Astrocyte of the hippocampus (primary cell): ENCODE measurements around the gene RPE.

Source experiments
- DNase-seq: peaks from one replicate; pipeline ENCODE4 v3.0.0; 2011; ENCODE audit warnings: low read depth, low spot score

The RPE gene

DNA sequence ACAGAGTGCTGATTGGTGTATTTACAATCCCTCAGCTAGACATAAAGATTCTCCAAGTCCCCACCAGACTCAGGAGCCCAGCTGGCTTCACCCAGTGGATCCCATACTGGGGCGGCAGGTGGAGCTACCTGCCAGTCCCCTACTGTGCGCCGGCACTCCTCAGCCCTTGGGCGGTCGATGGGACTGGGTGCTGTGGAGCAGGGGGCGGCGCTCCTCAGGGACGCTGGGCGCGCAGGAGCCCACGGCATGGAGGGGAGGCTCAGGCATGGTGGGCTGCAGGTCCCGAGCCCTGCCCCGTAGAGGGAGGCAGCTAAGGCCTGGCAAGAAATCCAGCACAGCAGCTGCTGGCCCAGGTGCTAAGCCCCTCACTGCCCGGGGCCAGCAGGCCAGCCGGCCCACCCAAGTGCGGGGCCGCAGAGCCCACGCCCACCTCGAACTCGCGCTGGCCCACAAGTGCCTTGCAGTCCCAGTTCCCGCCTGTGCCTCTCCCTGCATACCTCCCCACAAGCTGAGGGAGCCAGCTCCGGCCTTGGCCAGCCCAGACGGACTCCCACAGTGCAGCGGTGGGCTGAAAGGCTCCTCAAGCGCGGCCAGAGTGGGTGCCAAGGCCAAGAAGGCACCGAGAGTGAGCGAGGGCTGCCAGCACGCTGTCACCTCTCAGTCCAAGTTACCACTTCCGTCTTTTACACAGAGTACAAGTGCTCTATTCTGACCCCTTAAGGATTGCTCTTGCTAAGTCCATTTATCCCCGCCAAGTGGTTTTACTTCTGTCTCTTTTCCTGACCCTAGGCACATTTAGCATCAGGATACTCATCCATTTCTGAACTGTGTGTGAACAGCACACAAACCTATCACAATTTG is 1.7 kb upstream of the RPE start:
- no peak for DNase-seq

DNA sequence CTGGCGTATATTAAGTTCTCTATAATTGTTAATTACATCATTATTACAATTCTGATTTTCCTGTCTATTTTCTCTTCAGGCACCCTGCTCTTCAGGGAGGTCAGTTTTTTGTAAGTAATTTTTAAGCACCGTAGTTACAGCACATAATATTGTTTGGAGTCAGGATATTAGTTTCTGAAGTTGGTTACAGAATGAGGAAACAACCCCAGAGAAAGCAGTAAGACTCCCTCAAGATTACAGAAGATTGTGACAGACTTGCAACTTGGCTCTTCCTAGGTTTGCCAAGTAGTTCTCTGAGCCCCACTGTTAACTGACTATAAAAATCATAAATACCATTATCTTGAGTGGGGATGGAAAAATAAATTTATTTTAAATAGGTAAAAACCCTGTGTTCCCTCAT is 921 bp downstream of the RPE start:
- no peak for DNase-seq

DNA sequence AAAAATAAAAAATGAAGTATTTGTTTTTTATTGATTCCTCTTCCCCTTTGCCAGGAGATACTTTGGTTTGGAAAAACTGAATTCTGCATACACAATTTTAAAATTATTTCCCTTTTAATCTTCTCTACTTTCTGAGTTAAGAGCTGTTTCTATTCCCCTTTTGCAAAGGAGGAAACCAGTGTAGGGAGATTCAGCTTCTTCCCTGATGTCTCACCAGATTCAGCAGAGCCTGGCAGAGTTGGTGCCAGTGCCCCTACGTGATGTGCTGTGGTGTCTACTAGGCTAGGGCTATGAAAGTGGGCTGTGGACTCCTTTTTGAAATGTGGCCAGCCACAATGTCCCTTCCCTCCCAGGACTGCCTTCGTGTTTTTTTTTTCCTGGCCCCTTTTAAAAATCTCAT is 2.4 kb downstream of the RPE start:
- DNase-seq: no peak

DNA sequence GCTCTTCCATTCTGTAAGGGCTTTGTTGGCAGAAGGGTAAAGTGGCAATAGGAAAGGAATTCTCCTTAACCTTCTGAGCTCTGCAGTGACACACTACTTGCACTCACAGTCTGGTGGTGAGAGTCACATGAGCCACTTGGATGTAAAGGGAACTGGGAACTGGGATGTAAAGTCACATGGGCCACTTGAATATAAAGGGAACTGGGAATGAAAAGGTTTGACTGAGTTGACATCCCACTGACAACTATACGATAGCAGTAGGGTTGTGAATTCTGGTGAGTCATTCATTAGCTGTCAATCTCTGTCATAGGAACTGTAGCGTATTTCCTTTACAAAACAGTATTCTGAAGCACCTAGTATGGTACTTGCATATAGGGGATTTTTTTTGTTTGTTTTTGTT is 5.5 kb downstream of the RPE start:
- DNase-seq: peak; percentile 32

DNA sequence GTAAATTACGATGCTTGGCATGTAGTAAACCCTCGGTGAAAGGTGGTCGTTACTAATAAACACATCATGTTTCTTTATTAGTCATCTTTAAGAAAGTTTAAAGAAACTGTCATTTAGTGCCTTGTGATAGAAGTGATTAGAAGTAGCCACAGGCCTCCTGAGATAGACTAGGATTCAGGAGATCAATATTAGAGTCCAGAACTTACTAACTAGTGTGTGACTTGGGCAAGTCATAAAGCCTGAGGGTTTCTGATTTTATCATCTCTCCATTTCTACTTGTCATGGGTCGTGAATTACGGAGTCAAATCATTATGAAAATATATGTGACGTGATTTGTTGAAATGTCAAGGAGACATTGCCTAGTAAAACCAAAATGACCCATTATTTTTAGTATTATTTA is 6.7 kb downstream of the RPE start:
- no peak for DNase-seq

DNA sequence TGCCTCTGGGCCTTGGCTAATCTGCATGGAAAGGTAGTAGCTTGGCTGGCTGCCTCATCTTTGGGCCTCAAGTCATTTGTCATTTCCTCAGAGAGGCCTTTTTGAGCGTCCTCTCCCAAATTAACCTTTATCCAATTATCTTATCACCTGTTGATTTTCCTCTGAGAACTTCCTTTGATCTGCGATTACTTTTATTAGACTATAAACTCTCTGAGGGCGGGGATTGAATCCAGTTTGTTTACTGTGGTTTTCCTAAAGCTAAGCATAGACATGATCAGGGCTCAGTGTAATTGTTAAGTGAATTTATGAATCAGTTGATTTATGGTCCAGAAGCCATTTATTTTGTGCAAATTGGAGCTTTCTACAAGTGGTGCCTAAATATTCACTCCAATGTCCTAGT is 7.5 kb downstream of the RPE start:
- no peak for DNase-seq

DNA sequence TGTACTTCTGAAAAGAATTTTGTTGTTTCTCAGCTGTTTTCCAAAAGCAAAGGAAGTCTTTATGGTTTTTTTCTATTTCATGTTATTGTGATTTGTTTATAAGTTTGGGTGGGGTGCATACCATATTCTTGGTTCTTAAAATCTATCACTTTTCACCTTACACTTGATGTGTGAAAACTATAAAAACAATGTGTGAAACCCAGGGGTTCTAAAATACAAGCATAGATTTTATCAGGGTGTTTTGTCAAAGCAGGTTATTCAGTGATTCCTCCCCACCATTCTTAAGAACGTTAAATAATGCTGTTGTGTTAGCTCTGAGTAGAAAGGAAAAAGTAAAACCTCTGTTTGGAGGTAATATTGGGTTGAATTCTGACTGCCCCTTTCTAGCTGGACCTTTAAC is 17.7 kb downstream of the RPE start:
- DNase-seq: no peak

DNA sequence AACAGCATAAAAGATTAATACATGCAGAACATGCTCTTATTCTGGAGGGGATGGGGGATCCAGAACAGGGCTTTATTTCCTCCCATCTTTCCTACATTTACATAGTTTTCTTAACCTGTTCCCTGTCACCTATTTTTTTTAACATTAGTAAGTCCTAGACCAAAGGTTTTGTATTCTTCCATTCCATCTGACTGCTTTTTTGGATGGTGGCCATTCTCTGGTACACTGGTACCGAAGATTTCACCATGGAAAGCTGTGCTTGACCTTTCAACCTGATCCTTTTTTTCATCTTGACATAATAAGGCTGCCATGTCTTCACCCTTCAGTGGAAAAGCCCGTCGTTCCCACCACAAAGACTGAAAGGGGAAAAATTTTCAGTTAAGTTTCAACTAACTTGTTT is 20.4 kb downstream of the RPE start:
- no peak for DNase-seq

DNA sequence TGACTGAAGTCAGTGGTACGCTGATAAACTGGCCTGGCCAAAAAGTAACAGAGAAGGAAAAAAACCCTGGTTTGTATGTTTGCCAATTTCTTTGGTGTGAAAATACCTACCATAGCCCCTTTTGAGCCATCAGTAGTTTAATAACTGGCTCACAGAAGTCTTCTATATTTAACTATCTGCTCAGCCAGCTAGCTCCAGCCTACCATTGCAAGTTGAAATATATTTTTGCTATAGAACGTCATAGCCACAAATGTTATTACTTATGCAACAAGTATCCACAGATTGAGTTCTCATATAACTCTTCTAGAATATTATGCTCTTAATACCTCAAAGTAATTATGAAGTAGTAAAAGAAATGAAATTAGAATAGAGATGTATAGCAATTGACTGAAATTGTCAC is 25.2 kb downstream of the RPE start:
- no peak for DNase-seq

DNA sequence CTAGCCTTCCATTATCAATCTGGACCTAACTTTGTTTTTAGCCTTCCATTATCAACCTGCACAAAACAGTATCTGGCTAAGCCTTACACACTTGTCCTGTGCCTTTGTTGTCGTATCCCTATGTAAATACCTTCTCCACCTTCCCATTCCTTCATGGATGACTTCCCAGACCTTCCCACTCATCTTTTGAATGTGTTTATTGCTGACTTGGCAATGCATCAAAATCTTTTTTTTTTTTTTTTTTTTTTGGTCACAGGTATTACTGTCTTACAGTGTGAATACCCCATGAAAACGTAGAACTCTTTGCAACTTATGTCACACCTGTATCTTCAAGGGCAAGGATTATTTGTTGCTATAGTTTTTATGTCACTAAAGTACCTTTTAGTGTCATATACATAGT is 25.7 kb downstream of the RPE start:
- no peak for DNase-seq

DNA sequence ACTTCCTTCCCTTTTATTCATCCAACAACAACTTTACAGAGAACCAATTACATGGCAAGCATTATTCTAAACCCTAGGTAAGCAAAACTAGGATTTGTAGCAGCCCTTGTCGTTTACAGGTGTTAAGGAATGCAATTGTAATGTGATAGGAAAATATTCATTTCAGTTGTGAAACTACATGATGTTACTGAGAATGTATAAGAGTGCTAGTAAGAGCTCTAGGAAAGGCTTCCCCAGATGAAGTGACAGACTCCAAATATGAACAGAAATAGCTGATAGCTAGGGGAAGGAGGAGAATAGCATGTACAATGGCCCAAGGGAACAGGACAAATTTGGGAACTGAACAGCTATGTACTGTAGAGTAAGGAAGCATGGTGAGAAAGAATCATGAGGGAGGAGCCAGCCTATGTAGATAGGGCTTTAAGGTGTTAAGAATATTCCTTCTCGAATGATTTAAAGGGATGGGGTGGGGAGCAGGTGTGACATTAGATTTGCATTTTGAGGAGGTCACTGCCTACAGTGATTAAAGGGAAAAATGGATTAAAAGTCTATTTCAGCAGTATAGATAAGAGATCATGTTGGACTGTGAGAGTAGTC is 31.7 kb downstream of the RPE start:
- no peak for DNase-seq

DNA sequence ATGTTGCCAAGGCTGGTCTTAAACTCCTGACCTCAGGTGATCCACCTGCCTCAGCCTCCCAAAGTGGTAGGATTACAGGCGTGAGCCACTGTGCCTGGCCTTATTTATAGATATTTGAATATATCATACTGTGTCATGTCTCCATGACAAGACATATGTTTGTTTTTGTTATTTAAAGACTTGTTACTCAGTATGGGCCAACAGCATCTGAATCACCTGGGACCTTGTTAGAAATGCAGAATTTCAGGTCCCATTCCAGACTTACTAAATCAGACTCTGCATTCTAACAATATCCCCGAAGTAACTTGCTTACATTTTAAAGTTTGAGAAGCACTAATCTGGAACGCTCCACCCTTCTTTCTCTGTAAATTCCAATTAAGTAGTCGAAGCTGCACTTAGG is 33.2 kb downstream of the RPE start:
- no peak for DNase-seq

DNA sequence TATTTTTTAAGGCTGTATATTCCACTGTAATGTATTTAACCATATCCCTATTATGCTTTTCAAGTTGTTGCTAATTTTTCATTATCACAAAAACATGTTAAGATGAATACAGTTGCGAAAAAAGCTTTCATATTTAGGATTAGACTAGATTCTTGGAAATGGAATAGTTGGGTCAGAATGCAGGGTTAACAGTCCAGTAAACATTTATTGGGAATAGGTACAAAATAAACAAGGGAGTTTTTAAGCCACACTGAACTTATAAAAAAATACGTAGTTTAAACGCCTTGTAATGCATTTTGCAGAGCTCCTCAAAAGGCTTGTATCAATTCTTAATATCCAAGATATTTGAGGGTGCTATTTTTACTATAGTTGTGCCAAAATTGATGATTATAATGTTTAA is 35.6 kb downstream of the RPE start:
- no peak for DNase-seq

DNA sequence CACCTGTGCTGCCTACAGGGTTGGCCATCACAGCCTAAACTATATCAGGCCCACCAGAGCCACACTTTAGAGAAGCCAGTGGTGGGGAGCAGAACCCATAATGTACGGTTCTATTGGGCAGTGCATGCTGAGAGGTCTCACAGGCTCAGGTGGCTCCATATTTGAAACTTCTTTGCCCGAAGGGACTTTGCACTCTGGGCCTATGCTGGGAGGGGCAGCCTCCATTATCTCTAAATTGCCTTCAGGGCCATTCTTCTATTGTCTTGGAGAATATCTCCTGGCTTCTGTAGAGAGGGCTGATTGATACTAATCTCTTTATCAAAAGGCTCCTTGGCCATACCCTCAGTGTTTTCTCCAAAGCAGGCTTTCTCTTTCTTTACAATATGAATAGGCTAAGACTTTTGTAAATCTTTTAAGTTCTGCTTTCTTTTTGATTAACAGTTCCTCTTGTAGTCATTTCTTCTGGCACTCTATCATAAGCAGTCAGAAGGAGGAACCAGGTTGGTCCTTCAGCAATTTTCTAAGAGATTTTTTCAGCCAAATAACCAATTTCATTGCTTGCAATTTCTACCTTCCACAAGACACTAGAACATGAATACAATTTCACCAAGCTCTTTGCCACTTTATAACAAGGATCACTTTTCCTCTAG is 44.5 kb downstream of the RPE start:
- no peak for DNase-seq

DNA sequence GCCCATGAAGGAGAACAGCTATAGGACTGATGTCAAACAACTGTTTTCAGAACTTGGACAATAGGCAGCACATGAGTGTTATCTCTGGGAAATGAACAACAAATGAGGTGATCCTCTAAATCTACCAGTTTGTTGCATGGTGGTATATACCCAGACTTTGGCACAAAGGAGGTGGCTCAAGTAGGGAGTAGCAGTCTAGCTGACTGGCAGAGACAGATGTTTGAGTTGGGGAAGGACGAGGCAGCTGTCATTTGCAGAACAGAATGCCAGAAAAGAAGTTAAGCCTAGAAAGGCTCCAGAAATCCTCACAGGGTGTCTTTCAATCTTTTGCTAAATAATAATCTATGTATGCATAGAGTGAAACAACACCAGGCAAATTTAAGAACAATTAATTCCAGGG is 47.4 kb downstream of the RPE start:
- no peak for DNase-seq

DNA sequence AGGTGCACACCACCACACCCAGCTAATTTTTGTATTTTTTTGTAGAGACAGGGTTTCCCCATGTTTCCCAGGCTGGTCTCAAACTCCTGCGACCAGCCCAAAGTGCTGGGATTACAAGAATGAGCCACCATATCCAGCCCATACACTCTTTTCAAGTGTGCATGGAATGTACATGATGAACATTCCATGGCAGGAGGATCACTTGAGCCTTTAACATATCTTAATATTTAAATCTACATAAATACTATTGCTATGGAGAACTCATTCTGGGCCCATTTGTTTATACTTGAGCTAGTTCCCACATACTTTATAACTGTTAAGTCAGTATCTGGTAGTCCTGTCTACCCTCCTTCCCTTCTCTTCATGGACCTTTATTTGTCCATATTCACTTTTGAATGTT is 48.4 kb downstream of the RPE start:
- DNase-seq: no peak

DNA sequence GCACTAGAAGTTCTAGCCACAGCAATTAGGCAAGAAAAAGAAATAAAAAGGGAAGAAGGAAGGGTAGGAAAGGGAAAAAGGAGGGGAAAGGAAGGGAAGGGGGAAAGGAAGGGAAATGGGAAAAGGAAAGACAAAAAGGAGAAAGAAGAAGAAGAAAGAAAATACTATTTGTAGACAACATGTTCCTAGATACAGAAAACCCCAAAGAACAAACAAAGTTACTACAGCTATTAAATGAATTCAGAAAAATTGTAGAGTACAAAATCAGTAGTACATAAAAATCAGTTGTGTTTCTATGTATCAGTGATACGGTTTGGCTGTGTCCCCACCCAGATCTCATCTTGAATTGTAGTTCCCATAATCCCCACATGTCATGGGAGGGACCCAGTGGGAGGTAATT is 52.3 kb downstream of the RPE start:
- no peak for DNase-seq

DNA sequence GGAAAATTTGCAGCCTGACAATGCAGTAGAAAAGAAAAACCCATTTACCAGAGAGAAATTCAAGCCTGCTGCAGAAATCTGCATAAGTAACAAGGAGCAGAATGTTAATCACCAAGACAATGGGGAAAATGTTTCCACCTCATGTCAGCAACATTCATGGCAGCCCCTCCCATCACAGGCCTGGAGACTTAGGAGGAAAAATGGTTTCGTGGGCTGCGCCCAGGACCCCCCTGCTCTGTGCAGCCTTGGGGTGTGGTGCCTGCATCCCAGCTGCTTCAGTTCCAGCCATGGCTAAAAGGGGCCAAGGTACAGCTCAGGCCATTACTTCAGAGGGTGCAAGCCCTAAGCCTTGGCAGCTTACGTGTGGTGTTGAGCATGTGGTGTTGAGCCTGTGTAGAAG is 53.4 kb downstream of the RPE start:
- no peak for DNase-seq

DNA sequence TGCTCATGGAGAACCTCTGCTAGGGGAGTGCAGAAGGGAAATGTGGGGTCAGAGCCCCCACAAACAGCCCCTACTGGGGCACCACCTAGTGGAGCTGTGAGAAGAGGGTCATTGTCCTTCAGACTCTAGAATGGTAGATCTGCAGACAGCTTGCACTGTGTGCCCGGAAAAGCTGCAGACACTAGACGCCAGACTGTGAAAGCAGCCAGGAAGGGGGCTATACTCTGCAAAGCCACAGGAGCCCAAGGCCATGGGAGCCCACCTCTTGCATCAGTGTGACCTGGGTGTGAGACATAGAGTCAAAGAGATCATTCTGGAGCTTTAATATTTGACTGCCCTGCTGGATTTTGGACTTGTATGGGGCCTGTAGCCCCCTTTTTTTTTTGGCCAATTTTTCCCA is 60.9 kb downstream of the RPE start:
- DNase-seq: no peak
